NT2/D1 (cell line): Measurements from ENCODE around the gene TCTA.

Source experiments
- DNase-seq: peaks from one replicate; pipeline ENCODE4 v3.0.0-alpha.2; 2011; ENCODE audit warnings: low read depth, low spot score
- H3K27me3 ChIP-seq: 2 replicates; pipeline ENCODE4 v1.6.0; 2011; ENCODE audit warnings: mild to moderate bottlenecking; ENCODE audit not compliant: insufficient read length, insufficient read depth
- H3K36me3 ChIP-seq: 2 replicates; pipeline ENCODE4 v1.6.1; 2011; ENCODE audit warnings: mild to moderate bottlenecking, low read length, mixed read lengths; ENCODE audit not compliant: insufficient read depth, insufficient read length
- H3K4me1 ChIP-seq: 2 replicates; pipeline ENCODE4 v1.5.1; 2011; ENCODE audit not compliant: insufficient read depth, insufficient read length
- H3K4me3 ChIP-seq: 2 replicates; pipeline ENCODE4 v1.5.1; 2011; ENCODE audit warnings: low read depth; ENCODE audit not compliant: insufficient read length
- H3K9ac ChIP-seq: 2 replicates; pipeline ENCODE4 v1.6.0; 2011; ENCODE audit warnings: low read depth; ENCODE audit not compliant: insufficient read length
- H3K9me3 ChIP-seq: 2 replicates; pipeline ENCODE4 v1.5.1; 2011; ENCODE audit warnings: mild to moderate bottlenecking, low read length; ENCODE audit not compliant: insufficient read depth
- SUZ12 ChIP-seq: IDR thresholded peaks from 2 replicates; pipeline ENCODE4 v1.6.1; 2011; ENCODE audit not compliant: insufficient read length, insufficient read depth; ENCODE audit errors: extremely low read depth
- YY1 ChIP-seq: IDR thresholded peaks from 2 replicates; pipeline ENCODE4 v1.6.1; 2011; ENCODE audit not compliant: insufficient read length, insufficient read depth
- ZNF274 ChIP-seq: IDR thresholded peaks from 2 replicates; pipeline ENCODE4 v1.6.1; 2011; ENCODE audit warnings: mild to moderate bottlenecking, low read depth, low read length

Gene TCTA

DNA sequence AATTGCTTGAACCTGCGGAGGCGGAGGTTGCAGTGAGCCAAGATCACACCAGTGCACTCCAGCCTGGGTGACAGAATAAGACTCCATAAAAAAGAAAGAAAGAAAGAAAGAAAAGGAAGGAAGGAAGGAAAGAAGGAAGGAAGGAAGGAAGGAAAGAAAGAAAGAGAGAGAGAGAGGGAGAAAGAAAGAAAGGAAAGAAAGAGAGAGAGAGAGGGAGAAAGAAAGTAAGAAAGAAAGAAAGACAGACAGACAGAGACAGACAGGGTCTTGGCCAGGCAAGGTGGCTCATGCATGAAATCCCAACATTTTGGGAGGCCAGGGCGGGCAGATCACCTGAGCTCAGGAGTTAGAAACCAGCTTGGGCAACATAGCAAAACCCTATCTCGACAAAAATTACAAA, 41.4 kb downstream of the TCTA start:
- H3K9me3 ChIP-seq: no peaks in the 10 kb centered on the region
- H3K4me3 ChIP-seq: no peak overlapping the region
- no peak for DNase-seq
- H3K9ac ChIP-seq: no peak overlapping the region
- no peaks in the 10 kb centered on the region for H3K27me3 ChIP-seq
- H3K36me3 ChIP-seq: no peaks in the 10 kb centered on the region
- peaks cover 10% of the 10 kb centered on the region for H3K4me1 ChIP-seq
- no peak for TF ChIP-seq SUZ12
- no peak for TF ChIP-seq YY1
- TF ChIP-seq ZNF274: no peak

DNA sequence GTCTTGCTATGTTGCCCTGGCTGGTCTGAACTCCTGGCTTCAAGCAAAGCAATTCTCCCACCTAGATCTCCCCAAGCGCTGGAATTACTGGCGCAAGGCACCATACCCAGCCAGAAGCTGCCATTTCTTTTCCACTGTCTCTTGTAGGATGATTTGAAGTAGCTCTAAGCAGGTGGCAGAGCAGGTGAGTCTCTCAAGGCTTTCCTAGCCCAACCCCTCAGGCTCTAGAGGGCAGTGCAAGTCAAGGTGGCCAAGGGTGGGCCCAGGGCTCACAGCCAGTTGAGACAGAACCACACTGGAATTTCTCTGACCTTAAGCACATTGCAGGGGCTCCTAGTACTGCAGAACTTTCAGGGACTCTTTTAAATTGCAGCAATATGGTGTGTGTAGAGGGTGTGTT, 42.2 kb downstream of the TCTA start:
- TF ChIP-seq ZNF274 (no peak), SUZ12 (no peak), YY1 (no peak)
- Histone ChIP-seq H3K9ac (no peak overlapping the region), H3K4me1 (peaks cover 18% of the 10 kb centered on the region), H3K36me3 (no peaks in the 10 kb centered on the region), H3K4me3 (no peak overlapping the region), H3K9me3 (no peaks in the 10 kb centered on the region), H3K27me3 (no peaks in the 10 kb centered on the region)
- no peak for DNase-seq

DNA sequence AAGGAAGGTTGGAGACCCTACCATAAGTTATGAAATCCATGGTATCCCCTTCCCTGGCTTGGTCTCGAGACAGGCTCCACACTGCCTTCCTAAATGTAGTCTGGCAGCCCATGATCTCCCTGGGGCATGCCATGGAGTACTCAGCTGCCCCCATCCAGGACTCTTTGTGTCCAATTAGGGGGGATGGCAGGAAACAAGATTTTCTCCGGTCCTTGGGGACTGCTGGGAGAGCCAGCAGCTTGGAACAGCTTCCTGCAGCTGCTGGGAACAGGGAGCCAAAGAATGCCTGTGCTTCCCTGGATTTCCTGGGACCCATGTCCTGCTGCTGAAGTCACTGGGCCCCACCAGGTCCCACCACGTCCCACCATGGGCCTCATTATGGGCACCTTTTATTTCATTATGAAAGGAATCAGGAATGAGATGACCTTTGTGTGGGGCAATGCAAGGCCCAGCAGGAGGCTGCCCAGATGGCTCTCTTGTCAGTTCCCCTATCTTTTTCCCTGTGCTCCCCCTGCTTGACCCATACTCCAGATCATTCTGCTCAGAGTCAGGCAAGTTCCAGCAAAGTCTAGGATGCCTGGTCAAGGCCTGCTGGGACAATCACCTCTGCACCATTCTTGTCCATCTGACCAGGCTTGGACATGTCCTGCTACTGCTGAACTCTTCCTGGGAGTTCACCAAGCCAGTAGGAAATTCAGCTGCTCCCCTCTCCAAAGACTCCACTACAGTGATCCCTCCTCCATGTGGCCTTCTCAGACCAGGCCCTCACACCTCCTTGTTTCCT, 42.9 kb downstream of the TCTA start:
- H3K4me1 ChIP-seq: peaks cover 22% of the 10 kb centered on the region
- peak overlapping the region; percentile 12 for H3K9ac ChIP-seq
- TF ChIP-seq SUZ12: no peak
- no peak for TF ChIP-seq YY1
- no peak for TF ChIP-seq ZNF274
- H3K4me3 ChIP-seq: no peak overlapping the region
- no peaks in the 10 kb centered on the region for H3K36me3 ChIP-seq
- DNase-seq: no peak
- no peaks in the 10 kb centered on the region for H3K9me3 ChIP-seq
- no peaks in the 10 kb centered on the region for H3K27me3 ChIP-seq

DNA sequence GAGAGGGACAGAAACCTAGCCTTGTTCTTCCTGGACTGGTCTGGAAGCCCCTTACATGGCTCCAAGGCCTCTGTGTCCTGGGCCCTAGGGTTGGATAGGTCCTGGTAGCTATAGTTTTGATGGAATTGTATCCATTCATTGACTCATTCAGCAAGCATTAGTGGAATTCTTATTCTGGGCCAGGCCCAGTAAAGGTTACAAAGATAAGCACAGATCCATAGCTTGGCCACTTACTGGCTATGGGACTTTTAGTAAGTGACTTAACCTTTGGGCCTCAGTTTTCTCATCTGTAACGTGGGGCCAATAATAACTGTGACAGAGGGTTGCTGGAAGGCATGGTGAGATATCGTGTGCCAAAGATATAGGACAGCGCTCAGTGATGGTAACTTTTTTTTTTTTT, 44.2 kb downstream of the TCTA start:
- Histone ChIP-seq H3K9ac (no peak overlapping the region), H3K9me3 (no peaks in the 10 kb centered on the region), H3K27me3 (no peaks in the 10 kb centered on the region), H3K36me3 (no peaks in the 10 kb centered on the region), H3K4me3 (no peak overlapping the region), H3K4me1 (peaks cover 35% of the 10 kb centered on the region)
- TF ChIP-seq ZNF274 (no peak), SUZ12 (no peak), YY1 (no peak)
- no peak for DNase-seq

DNA sequence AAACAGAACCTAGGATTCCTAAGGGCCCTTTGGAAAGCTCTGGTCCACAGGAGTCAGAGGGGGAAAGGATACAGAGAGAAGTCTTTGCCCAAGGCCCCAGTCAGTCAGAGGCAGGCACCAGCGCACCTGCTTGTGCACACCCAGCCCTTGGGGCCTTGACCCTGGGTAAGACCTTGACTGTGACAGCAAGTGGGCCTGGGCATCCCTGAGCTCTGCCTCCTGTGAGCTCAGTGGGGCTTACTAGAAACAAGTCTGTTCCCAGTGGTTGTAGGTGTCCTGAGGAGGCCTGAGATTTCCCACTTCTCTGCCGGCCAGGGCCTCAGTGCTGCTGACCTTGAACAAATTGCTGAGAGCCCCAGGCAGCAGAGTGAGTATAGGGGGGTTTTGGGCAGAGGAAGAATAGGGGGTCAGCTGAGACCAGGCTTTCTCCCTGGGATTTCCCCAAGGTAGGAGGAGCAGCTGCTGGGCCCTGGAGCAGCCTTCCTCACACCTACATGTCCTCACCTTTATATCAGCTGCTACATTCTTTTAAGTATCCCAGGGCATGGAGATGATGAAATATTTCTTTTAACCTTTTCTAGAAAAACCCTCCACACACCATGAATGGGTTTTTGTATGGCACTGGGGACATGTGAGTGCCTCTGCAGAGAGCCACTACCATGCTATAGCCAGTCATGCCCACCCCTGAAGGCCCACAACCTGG, 48.1 kb downstream of the TCTA start:
- TF ChIP-seq ZNF274 (no peak), YY1 (no peak), SUZ12 (no peak)
- Histone ChIP-seq H3K9ac (no peak overlapping the region), H3K4me3 (no peak overlapping the region), H3K4me1 (peaks cover 29% of the 10 kb centered on the region), H3K27me3 (no peaks in the 10 kb centered on the region), H3K9me3 (no peaks in the 10 kb centered on the region), H3K36me3 (no peaks in the 10 kb centered on the region)
- DNase-seq: no peak

DNA sequence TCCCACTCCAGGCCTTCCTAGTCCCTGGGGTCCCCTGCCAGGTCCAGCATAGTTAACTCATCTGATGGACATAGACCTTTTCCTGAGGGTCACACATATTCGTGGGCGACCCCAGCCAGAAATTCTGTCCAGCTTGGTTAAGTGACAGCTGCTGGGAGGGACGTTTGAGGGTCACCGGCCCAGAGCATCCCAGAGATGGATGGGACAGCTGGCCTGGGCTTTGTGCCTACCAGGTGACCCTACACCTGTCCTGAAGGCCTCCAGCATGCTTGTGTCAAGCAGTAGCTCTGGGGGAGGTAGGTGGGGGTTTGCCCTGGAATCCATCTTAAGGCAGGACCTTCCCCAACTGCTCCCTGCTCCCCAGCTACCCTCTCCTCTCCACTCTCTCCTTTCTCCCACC, 48.7 kb downstream of the TCTA start:
- Histone ChIP-seq H3K27me3 (no peaks in the 10 kb centered on the region), H3K36me3 (no peaks in the 10 kb centered on the region), H3K9me3 (no peaks in the 10 kb centered on the region), H3K9ac (peak overlapping the region; percentile 80), H3K4me1 (peaks cover 32% of the 10 kb centered on the region), H3K4me3 (peak overlapping the region; percentile 16)
- TF ChIP-seq SUZ12 (no peak), ZNF274 (no peak), YY1 (no peak)
- DNase-seq: no peak

DNA sequence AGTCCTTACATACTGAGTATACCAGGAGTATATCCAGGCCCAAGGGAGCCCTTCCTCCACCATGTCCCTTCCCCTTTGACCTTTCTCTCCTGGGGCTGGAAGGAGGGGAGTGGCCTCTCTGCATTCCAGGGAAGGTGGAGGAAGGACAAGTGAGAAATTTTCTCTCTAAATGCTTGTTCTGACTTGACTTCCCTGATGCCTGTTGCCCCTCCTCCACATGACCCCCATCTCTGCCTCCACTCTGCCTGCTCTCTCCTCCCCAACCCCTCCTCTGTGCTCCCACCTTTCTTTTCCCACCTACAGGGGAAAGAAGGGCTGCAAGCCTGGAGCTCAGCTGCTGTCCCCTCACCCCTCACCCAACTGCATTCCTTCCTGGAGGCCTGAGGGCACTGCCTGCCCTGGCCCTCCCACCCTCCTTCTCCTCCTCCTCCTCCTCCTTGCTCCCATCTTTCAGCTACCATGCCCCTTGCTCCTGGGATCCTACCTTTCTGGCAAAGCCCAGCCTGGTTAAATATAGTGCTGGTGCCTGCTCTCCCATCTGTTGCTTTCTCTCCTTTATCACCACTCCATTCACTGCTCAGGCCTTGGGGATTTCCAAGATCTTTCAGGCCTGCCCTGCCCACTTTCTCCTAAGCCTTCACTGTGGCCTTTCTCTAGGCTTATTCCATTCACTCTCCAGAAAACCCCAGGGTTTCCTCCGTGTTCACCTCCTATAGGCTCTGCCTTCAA, 49.4 kb downstream of the TCTA start:
- TF ChIP-seq SUZ12 (no peak), YY1 (no peak), ZNF274 (no peak)
- Histone ChIP-seq H3K36me3 (no peaks in the 10 kb centered on the region), H3K9me3 (no peaks in the 10 kb centered on the region), H3K27me3 (no peaks in the 10 kb centered on the region), H3K9ac (peak overlapping the region; percentile 80), H3K4me1 (peaks cover 35% of the 10 kb centered on the region), H3K4me3 (peak overlapping the region; percentile 16)
- DNase-seq: peak; percentile 84
